Prostate gland (tissue), 2 donors: ENCODE results near the gene C20orf173. TPM values are rescaled to one million over a fixed set of nuclear protein-coding genes. Genes with fewer than 3 reads are reported as not detected.

Experiments used
- DNase-seq: peaks from one replicate; pipeline ENCODE4 v3.0.0-alpha.2; 2019; ENCODE audit warnings: low spot score
- H3K27ac ChIP-seq, 2 donors: fragments of 200-600 bp; sonication (generic); 2 replicates each; pipeline ENCODE4 v1.5.1; 2017 to 2019
- H3K27me3 ChIP-seq: fragments of 200-600 bp; sonication (generic); replicated peaks from 2 replicates; pipeline ENCODE4 v1.5.1; 2019; ENCODE audit not compliant: insufficient read depth
- H3K36me3 ChIP-seq, 2 donors: fragments of 200-600 bp; sonication (generic); 1 replicate in 1 of 2; 2 replicates in 1 of 2; pipeline versions ENCODE4 v1.5.1 to v1.8.1; 2017 to 2019
- H3K4me1 ChIP-seq: fragments of 200-600 bp; sonication (generic); replicated peaks from 2 replicates; pipeline ENCODE4 v1.5.1; 2019
- H3K4me3 ChIP-seq, 2 donors: fragments of 200-600 bp; sonication (generic); 2 replicates each; pipeline ENCODE4 v1.5.1; 2017 to 2019
- H3K9me3 ChIP-seq: fragments of 200-600 bp; sonication (generic); 2 replicates; pipeline ENCODE4 v1.5.1; 2017
- POLR2A ChIP-seq: fragments of 450-650 bp; IDR thresholded peaks from one replicate; pipeline ENCODE4 v1.6.1; 2016; ENCODE audit warnings: antibody characterized with exemption, mild to moderate bottlenecking
- POLR2AphosphoS5 ChIP-seq: sonication (generic); formaldehyde crosslinking; IDR thresholded peaks from one replicate; pipeline ENCODE4 v1.6.1; 2017; ENCODE audit warnings: antibody characterized with exemption
- WGBS: methylation state at CpG from one replicate; pipeline ENCODE4 v1.1.5; 2018; 5-methylcytosine and 5-hydroxymethylcytosine counted together
- intact Hi-C: fragments of 100-400 bp; cut with DNase I; formaldehyde crosslinking; loops from one replicate; pipeline ENCODE4 v1.14.2; 2022
- total RNA-seq, 2 donors: library from RNA; depleted of rRNA; stranded (reverse); fragments of >200 nt; gene quantifications; one replicate each; pipeline ENCODE4 v1.1.0, GENCODE V29; 2016
- TF ChIP-seq, protein P1 (sequence below), 4 experiments: fragments of 200-600 bp in 2 of 4; fragments of 450-650 bp in 2 of 4; sonication (generic) in 2 of 4; IDR thresholded peaks; 1 replicate in 3 of 4; 2 replicates in 1 of 4; pipeline ENCODE4 v1.5.1; 2016 to 2019; ENCODE audit warnings: antibody characterized with exemption in 4 of 4, mild to moderate bottlenecking in 2 of 4, moderate library complexity in 2 of 4

C20orf173 gene
- total RNA-seq, 2 donors from 2014 or later = not detected

DNA sequence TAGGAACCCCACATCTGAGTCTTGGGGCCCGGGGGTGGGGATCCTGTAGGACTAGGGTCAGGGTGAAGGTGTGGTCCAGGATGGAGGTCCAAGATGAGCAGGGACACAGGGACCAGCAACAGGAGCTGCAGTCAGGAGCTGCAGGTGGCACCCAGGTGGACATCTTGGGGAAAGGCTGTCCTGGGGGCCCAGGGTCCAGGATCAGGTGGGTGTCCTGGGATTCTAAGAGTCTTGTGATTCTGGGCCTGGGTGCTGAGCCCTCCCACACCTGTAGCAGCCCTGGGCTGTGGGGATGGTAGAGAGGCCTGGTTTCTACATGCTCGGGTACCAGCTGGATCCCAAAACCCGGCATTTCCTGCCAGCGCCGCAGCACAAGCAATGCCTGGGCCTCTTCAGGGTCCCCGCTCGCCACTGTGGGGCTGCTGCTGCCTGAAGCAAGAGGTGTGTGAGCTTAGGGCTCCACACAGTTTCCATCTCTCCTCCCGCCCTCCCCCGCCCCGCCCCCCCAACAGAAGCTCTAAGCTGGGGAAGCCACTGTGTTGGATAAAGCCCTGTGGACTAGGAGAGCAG is 33.2 kb upstream of the C20orf173 start:
- 86% methylated on average over 7 of the region's 10 CpGs for WGBS
- H3K4me1 ChIP-seq = no peaks in the 10 kb centered on the region
- TF ChIP-seq, protein P1, sequence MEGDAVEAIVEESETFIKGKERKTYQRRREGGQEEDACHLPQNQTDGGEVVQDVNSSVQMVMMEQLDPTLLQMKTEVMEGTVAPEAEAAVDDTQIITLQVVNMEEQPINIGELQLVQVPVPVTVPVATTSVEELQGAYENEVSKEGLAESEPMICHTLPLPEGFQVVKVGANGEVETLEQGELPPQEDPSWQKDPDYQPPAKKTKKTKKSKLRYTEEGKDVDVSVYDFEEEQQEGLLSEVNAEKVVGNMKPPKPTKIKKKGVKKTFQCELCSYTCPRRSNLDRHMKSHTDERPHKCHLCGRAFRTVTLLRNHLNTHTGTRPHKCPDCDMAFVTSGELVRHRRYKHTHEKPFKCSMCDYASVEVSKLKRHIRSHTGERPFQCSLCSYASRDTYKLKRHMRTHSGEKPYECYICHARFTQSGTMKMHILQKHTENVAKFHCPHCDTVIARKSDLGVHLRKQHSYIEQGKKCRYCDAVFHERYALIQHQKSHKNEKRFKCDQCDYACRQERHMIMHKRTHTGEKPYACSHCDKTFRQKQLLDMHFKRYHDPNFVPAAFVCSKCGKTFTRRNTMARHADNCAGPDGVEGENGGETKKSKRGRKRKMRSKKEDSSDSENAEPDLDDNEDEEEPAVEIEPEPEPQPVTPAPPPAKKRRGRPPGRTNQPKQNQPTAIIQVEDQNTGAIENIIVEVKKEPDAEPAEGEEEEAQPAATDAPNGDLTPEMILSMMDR (IDR thresholded peaks at IDR 0.05) = no peak
- TF ChIP-seq POLR2A (no peak), POLR2AphosphoS5 (no peak)
- DNase-seq = no peak
- intact Hi-C loops = no loop called here
- no peak overlapping the region for H3K27ac ChIP-seq
- H3K27me3 ChIP-seq = no peaks in the 10 kb centered on the region
- H3K9me3 ChIP-seq = no peaks in the 10 kb centered on the region
- H3K36me3 ChIP-seq = no peaks in the 10 kb centered on the region
- no peak overlapping the region for H3K4me3 ChIP-seq

DNA sequence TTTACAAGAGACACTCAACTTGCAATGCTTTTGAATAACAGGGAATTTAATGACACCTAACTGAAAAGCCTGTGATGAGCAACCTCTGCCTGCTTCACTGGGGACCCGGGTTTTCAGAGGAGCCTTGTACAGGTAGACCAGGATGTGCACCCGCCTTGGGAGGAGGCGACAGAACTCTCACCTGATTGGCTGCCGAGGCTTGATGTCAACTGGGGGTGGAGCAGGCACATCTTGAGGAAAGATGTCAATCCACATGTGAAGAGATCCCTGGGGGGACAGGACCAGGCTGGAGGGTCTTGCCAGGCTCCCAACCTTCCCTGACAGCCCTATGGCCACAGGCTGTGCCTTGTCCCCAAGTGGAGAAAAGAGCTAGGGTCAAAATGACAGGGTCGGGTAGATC is 32.2 kb upstream of the C20orf173 start:
- intact Hi-C loops = no loop called here
- Histone ChIP-seq H3K27ac (no peak overlapping the region), H3K36me3 (no peaks in the 10 kb centered on the region), H3K4me1 (no peaks in the 10 kb centered on the region), H3K27me3 (no peaks in the 10 kb centered on the region), H3K9me3 (no peaks in the 10 kb centered on the region), H3K4me3 (no peak overlapping the region)
- TF ChIP-seq POLR2A (no peak), POLR2AphosphoS5 (no peak)
- TF ChIP-seq, protein P1 (IDR thresholded peaks at IDR 0.05) = no peak
- 65% methylated on average over 5 of the region's 5 CpGs for WGBS
- no peak for DNase-seq

DNA sequence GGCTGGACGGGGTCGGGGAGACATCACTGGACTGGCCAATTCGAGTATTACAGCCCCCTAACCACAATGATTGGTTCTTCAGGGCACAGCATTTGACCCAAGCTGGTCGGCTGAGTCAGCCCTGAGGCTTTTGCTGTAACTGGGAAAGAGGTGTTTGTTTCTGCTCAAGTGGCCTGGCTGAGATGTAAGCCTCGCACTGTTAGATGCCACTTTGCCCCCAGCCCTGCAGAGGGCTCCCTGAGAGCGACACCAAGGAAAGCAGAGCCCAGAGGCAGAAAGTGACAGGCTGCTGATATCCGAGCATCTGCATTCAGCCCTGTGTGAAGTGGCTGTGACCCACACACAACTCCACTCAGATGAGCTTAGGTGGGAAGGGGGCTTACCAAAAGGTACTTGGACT is 31.8 kb upstream of the C20orf173 start:
- intact Hi-C loops = no loop called here
- WGBS = 12% methylated on average over 7 of the region's 7 CpGs
- Histone ChIP-seq H3K27me3 (no peaks in the 10 kb centered on the region), H3K4me1 (no peaks in the 10 kb centered on the region), H3K36me3 (no peaks in the 10 kb centered on the region), H3K27ac (no peak overlapping the region), H3K4me3 (no peak overlapping the region), H3K9me3 (no peaks in the 10 kb centered on the region)
- no peak for TF ChIP-seq POLR2A
- TF ChIP-seq, protein P1 (IDR thresholded peaks at IDR 0.05) = peak in 1 of 4 experiments; percentile 22
- DNase-seq = no peak

DNA sequence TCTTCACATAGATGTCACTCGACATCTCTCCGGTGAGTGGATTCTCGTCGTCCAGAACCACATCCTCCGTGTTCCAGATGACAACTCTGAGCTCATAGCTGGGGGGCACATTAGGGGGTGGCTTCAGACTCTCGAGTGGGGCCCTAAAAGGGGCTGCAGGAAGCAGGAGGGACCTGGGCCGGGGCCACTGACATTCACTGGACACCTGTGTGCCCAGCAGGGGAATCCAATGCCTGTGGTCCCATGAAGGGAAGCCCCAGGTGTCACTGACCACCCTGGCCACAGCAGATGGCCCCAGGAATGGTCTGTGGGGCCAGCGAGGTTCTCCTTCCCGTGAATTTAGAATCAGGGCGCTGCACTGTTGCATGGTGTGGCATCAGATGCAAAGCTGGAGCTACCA is 31.1 kb upstream of the C20orf173 start:
- intact Hi-C loops = no loop called here
- peaks cover 0 to 4% of the 10 kb centered on the region in 2 donors for H3K36me3 ChIP-seq
- H3K9me3 ChIP-seq = no peaks in the 10 kb centered on the region
- H3K4me3 ChIP-seq = no peak overlapping the region
- no peak overlapping the region for H3K27ac ChIP-seq
- WGBS = 62% methylated on average over 10 of the region's 10 CpGs
- TF ChIP-seq POLR2A (no peak), POLR2AphosphoS5 (no peak)
- TF ChIP-seq, protein P1 (IDR thresholded peaks at IDR 0.05) = no peak
- no peaks in the 10 kb centered on the region for H3K4me1 ChIP-seq
- no peaks in the 10 kb centered on the region for H3K27me3 ChIP-seq
- DNase-seq = no peak

DNA sequence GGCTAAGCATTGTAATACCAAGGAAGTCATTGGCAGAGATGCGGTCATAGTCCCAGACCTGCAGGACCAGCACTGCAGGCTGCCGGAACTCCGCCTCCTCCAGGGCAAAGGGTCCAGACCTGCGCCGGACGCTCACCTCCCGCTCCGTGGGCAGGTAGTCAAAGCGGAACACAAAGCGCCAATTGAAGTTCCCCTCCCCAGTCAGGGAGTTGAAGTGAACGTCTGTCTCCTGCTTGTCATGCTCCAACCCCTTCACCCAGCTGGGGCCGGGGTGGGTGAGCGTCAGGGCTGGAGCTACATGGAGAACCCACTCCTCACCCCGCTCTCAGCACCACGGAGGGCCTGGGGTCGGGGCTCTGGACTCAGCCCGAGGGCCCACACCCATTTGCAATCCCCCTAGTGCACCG is 30.7 kb upstream of the C20orf173 start:
- no peaks in the 10 kb centered on the region for H3K9me3 ChIP-seq
- DNase-seq = no peak
- no peak overlapping the region for H3K27ac ChIP-seq
- H3K36me3 ChIP-seq = peaks cover 0 to 4% of the 10 kb centered on the region in 2 donors
- H3K4me3 ChIP-seq = no peak overlapping the region
- no peak for TF ChIP-seq POLR2AphosphoS5
- no peak for TF ChIP-seq POLR2A
- TF ChIP-seq, protein P1 (IDR thresholded peaks at IDR 0.05) = no peak
- H3K27me3 ChIP-seq = no peaks in the 10 kb centered on the region
- 57% methylated on average over 18 of the region's 18 CpGs for WGBS
- intact Hi-C loops = no loop called here
- no peaks in the 10 kb centered on the region for H3K4me1 ChIP-seq
